Stomach (tissue), 9 donors: ENCODE data around the gene COLQ. TPM values are rescaled to one million over a fixed set of nuclear protein-coding genes. Genes with fewer than 3 reads are reported as not detected.

ENCODE experiments used
- DNase-seq, 2 donors: peaks; one replicate each; pipeline versions ENCODE4 v3.0.0 to v3.0.0-alpha.2; 2013 to 2019
- H3K27ac ChIP-seq, 5 donors: fragments of 200-600 bp in 4 of 5; sonication (generic) in 4 of 5; one replicate each; pipeline ENCODE4 v1.5.1; 2013 to 2019; ENCODE audit warnings: mild to moderate bottlenecking in 1 of 5, moderate library complexity in 1 of 5
- H3K27me3 ChIP-seq, 3 donors: fragments of 200-600 bp; sonication (generic); one replicate each; pipeline ENCODE4 v1.5.1; 2017 to 2019; ENCODE audit warnings: mixed run types in 1 of 3
- H3K36me3 ChIP-seq, 4 donors: fragments of 200-600 bp; sonication (generic); 1 replicate in 3 of 4; 2 replicates in 1 of 4; pipeline ENCODE4 v1.5.1; 2016 to 2019
- H3K4me1 ChIP-seq, 4 donors: fragments of 200-600 bp; sonication (generic); one replicate each; pipeline ENCODE4 v1.5.1; 2016 to 2019
- H3K4me3 ChIP-seq, 4 donors: fragments of 200-600 bp; sonication (generic) in 3 of 4; one replicate each; pipeline ENCODE4 v1.5.1; 2016 to 2019; ENCODE audit warnings: mild to moderate bottlenecking in 1 of 4
- H3K9me3 ChIP-seq, 4 donors: fragments of 200-600 bp; sonication (generic); one replicate each; pipeline ENCODE4 v1.5.1; 2016 to 2019
- EP300 ChIP-seq: sonication (generic); formaldehyde crosslinking; IDR thresholded peaks from one replicate; pipeline ENCODE4 v1.6.1; 2017; ENCODE audit warnings: antibody characterized with exemption
- POLR2A ChIP-seq, 4 donors: fragments of 450-650 bp; IDR thresholded peaks; one replicate each; pipeline ENCODE4 v1.6.1; 2016; ENCODE audit warnings: antibody characterized with exemption in 4 of 4, control low read depth in 2 of 4, mild to moderate bottlenecking in 1 of 4, moderate library complexity in 1 of 4
- POLR2AphosphoS5 ChIP-seq, 3 donors: sonication (generic); formaldehyde crosslinking; IDR thresholded peaks; one replicate each; pipeline ENCODE4 v1.6.1; 2016; ENCODE audit warnings: antibody characterized with exemption in 3 of 3
- WGBS, 5 donors: extraction: QIAGEN DNeasy Blood & Tissue Kit in 3 of 5; methylation state at CpG; one replicate each; pipeline versions ENCODE4 v1.1.5 to v1.1.7; 2013 to 2018; 5-methylcytosine and 5-hydroxymethylcytosine counted together
- intact Hi-C: fragments of 100-400 bp; cut with DNase I; formaldehyde crosslinking; loops from one replicate; pipeline ENCODE4 v1.15.1; 2023; ENCODE audit warnings: low total_unique reads
- polyA plus RNA-seq, 3 donors: library from polyadenylated mRNA; stranded (reverse); fragments of 200-250 nt; gene quantifications; one replicate each; pipeline ENCODE4 v1.2.3, GENCODE V29; 2013
- total RNA-seq, 5 donors: library from RNA; depleted of rRNA; stranded (reverse); fragments of >200 nt; gene quantifications; one replicate each; pipeline versions ENCODE4 v1.1.0 to v1.2.3, GENCODE V29; 2014 to 2016
- TF ChIP-seq, protein P1 (sequence below), 7 experiments: fragments of 450-650 bp in 4 of 7; fragments of 200-600 bp in 3 of 7; sonication (generic) in 3 of 7; IDR thresholded peaks; one replicate each; pipeline ENCODE4 v1.5.1; 2016 to 2019; ENCODE audit warnings: antibody characterized with exemption in 7 of 7, control low read depth in 2 of 7, mild to moderate bottlenecking in 1 of 7
- donor health status: healthy with polysubstance abuse.
- donor health status: Bipolar disorder and iron deficiency.
- donor health status: healthy.

The COLQ gene
- total and polyA plus RNA-seq, 8 donors: 0.29 to 5.3 (median 1.2) TPM; not detected in 1

GRCh38 chr3:15409774-15410173, 111.7 kb downstream of the COLQ start:
- no peak overlapping the region for H3K27ac ChIP-seq
- no peak overlapping the region for H3K4me3 ChIP-seq
- no peak for DNase-seq
- peaks cover 24 to 65% (median 57%) of the 10 kb centered on the region in 4 donors for H3K36me3 ChIP-seq
- WGBS, 5 donors: 90 to 98% (median 94%) methylated on average over 2 of the region's 2 CpGs
- H3K27me3 ChIP-seq: no peaks in the 10 kb centered on the region
- intact Hi-C loops: no loop called here
- no peaks in the 10 kb centered on the region for H3K9me3 ChIP-seq
- no peaks in the 10 kb centered on the region for H3K4me1 ChIP-seq
- TF ChIP-seq, protein P1, sequence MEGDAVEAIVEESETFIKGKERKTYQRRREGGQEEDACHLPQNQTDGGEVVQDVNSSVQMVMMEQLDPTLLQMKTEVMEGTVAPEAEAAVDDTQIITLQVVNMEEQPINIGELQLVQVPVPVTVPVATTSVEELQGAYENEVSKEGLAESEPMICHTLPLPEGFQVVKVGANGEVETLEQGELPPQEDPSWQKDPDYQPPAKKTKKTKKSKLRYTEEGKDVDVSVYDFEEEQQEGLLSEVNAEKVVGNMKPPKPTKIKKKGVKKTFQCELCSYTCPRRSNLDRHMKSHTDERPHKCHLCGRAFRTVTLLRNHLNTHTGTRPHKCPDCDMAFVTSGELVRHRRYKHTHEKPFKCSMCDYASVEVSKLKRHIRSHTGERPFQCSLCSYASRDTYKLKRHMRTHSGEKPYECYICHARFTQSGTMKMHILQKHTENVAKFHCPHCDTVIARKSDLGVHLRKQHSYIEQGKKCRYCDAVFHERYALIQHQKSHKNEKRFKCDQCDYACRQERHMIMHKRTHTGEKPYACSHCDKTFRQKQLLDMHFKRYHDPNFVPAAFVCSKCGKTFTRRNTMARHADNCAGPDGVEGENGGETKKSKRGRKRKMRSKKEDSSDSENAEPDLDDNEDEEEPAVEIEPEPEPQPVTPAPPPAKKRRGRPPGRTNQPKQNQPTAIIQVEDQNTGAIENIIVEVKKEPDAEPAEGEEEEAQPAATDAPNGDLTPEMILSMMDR (IDR thresholded peaks at IDR 0.05): no peak
- TF ChIP-seq POLR2A (IDR thresholded peaks at IDR 0.05) (no peak), EP300 (no peak), POLR2AphosphoS5 (IDR thresholded peaks at IDR 0.05) (no peak)

- TF ChIP-seq POLR2AphosphoS5 (IDR thresholded peaks at IDR 0.05) (no peak), POLR2A (IDR thresholded peaks at IDR 0.05) (no peak), EP300 (no peak)
- TF ChIP-seq, protein P1 (IDR thresholded peaks at IDR 0.05): no peak
- 80 to 86% (median 83%) methylated on average over 3 of the region's 3 CpGs for WGBS, 5 donors
- no peak overlapping the region for H3K27ac ChIP-seq
- no peak for DNase-seq
- H3K4me1 ChIP-seq: no peaks in the 10 kb centered on the region
- intact Hi-C loops: no loop called here
- H3K36me3 ChIP-seq: peaks cover 19 to 60% (median 51%) of the 10 kb centered on the region in 4 donors
- H3K27me3 ChIP-seq: no peaks in the 10 kb centered on the region
- H3K9me3 ChIP-seq: no peaks in the 10 kb centered on the region
- no peak overlapping the region for H3K4me3 ChIP-seq
These were observed 112.3 kb downstream of the COLQ start for GRCh38 chr3:15409239-15409638.

DNA sequence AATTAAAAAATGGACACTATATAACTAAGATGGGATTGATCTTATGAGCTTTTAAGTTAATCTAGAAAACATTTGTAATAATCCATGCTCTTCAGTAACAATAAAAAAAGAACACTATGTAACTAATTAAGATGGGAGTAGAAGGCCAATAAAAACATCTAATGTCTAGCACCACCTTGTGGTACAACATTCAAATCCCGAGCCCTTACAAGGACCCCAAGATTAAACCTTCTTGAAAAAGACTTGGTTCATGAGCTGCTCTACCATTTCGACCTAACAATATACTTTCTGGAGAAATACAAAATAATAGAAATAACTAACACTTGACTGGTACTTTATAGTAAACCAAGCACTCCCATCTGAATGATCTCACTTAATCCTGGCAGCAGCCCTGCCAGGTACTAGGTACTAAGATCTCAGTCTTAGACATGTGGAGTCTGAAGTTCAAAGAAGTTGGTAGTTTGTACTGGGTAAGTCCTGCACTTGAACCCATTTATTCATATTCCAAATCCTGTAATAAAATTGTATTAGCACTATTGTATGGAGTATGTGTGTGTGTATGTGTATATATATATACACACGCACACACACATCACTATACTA, 116.0 kb downstream of the COLQ start:
- WGBS, 5 donors: 37 to 43% (median 42%) methylated on average over 3 of the region's 3 CpGs

DNA sequence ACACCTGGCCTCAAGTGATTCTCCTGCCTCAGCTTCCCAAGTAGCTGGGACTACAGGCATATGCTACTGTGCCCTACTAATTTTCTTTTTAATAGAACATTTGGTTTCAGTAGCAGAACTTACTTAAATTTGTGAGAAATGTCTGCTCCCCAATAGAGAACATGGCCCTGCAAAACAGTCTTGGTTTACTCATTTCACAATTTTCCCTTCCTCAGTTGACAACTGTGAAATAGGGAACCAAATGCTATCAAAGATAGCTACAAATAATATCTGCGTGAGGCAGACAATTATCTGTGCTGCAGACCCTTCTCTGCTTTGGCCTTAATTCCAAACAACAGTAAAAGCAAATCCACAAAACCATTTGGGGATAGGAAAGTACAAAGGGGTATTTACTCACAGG, 116.7 kb downstream of the COLQ start:
- no peak overlapping the region for H3K4me3 ChIP-seq
- H3K4me1 ChIP-seq: no peaks in the 10 kb centered on the region
- 88 to 100% (median 94%) methylated on average over 1 of the region's 1 CpG for WGBS, 5 donors
- DNase-seq: no peak
- H3K9me3 ChIP-seq: no peaks in the 10 kb centered on the region
- no peaks in the 10 kb centered on the region for H3K27me3 ChIP-seq
- intact Hi-C loops: no loop called here
- TF ChIP-seq, protein P1 (IDR thresholded peaks at IDR 0.05): no peak
- no peak for TF ChIP-seq EP300
- no peak for TF ChIP-seq POLR2AphosphoS5 (IDR thresholded peaks at IDR 0.05)
- no peak for TF ChIP-seq POLR2A (IDR thresholded peaks at IDR 0.05)
- H3K36me3 ChIP-seq: peaks cover 0 to 15% (median 7%) of the 10 kb centered on the region in 4 donors
- no peak overlapping the region for H3K27ac ChIP-seq

More for the DNA sequence above, 116.0 kb downstream of the COLQ start:
- Histone ChIP-seq H3K4me3 (no peak overlapping the region), H3K36me3 (peaks cover 4 to 23% (median 14%) of the 10 kb centered on the region in 4 donors), H3K9me3 (no peaks in the 10 kb centered on the region), H3K4me1 (no peaks in the 10 kb centered on the region), H3K27me3 (no peaks in the 10 kb centered on the region), H3K27ac (no peak overlapping the region)
- intact Hi-C loops: no loop called here
- TF ChIP-seq EP300 (no peak), POLR2A (IDR thresholded peaks at IDR 0.05) (no peak), POLR2AphosphoS5 (IDR thresholded peaks at IDR 0.05) (no peak)
- TF ChIP-seq, protein P1 (IDR thresholded peaks at IDR 0.05): peak in 5 of 7 experiments; percentile 9 to 52 (median 45)
- DNase-seq: peak in 1 of 2 donors; percentile 77
